H1 (cell line): ENCODE data around the gene SRRM2. TPM values are rescaled to one million over a fixed set of nuclear protein-coding genes. Genes with fewer than 3 reads are reported as not detected.
A peak's percentile ranks its signal among the peaks of the same experiment; 100 is the strongest.

Experiments
- CTCF ChIA-PET: fragments of 300-600 bp; sonication (Branson Sonifier 250); formaldehyde crosslinking; loops from one replicate; lab custom pipeline; 2021; ENCODE audit not compliant: partially characterized antibody; lab: Charles Lee
- POLR2A ChIA-PET: fragments of 300-600 bp; sonication (Branson Sonifier 250); formaldehyde crosslinking; loops from one replicate; lab custom pipeline; 2021; ENCODE audit warnings: inconsistent platforms; ENCODE audit not compliant: partially characterized antibody; lab: Charles Lee
- DNase-seq, 2 experiments: peaks; one replicate each; pipeline versions ENCODE4 v3.0.0 to v3.0.0-alpha.2; 2010 to 2022; ENCODE audit warnings: low spot score in 2 of 2, low read depth in 1 of 2, mixed read lengths in 1 of 2
- FAIRE-seq: peaks from 2 replicates; lab custom pipeline; 2011; peaks lifted over from hg19 to GRCh38; lab: Jason Lieb, UNC
- H2AFZ ChIP-seq: 2 replicates; pipeline ENCODE4 v1.8.1; 2012; ENCODE audit warnings: low read length, inconsistent platforms
- H2AK5ac ChIP-seq: 2 replicates; pipeline ENCODE4 v1.6.1; 2013; ENCODE audit warnings: low read depth, low read length
- H2BK120ac ChIP-seq: replicated peaks from 2 replicates; pipeline ENCODE3; 2013; ENCODE audit warnings: low read depth, low read length, inconsistent platforms
- H2BK12ac ChIP-seq: 2 replicates; pipeline ENCODE4 v1.6.1; 2013; ENCODE audit warnings: low read depth, low read length
- H2BK15ac ChIP-seq: 2 replicates; pipeline ENCODE4 v1.6.1; 2013; ENCODE audit warnings: low read length
- H2BK20ac ChIP-seq: 2 replicates; pipeline ENCODE4 v1.6.1; 2013; ENCODE audit warnings: low read length
- H2BK5ac ChIP-seq: 2 replicates; pipeline ENCODE4 v1.6.1; 2013; ENCODE audit warnings: low read depth, low read length
- H3K14ac ChIP-seq: 2 replicates; pipeline ENCODE4 v1.6.1; 2013; ENCODE audit warnings: inconsistent platforms; ENCODE audit not compliant: insufficient read length
- H3K18ac ChIP-seq: 2 replicates; pipeline ENCODE4 v1.6.1; 2013; ENCODE audit warnings: low read length; ENCODE audit errors: extremely low read depth
- H3K23ac ChIP-seq: 2 replicates; pipeline ENCODE4 v1.6.1; 2013; ENCODE audit warnings: inconsistent platforms; ENCODE audit not compliant: insufficient read length
- H3K23me2 ChIP-seq: 2 replicates; pipeline ENCODE4 v1.6.1; 2013; ENCODE audit warnings: low read depth, low read length
- H3K27ac ChIP-seq: 2 replicates; pipeline ENCODE4 v1.6.1; 2011; ENCODE audit warnings: low read depth, low read length, inconsistent platforms
- H3K27me3 ChIP-seq, 4 experiments: replicated peaks in 1 of 4; 1 replicate in 1 of 4; 2 replicates in 3 of 4; pipeline versions ENCODE4 v1.6.1 to v1.8.1; 2011 to 2013; ENCODE audit warnings: low read length in 3 of 4, mild to moderate bottlenecking in 3 of 4, inconsistent platforms in 2 of 4, mixed read lengths in 2 of 4, moderate library complexity in 1 of 4; ENCODE audit not compliant: control insufficient read depth in 3 of 4, insufficient read depth in 3 of 4; ENCODE audit errors: extremely low read depth in 1 of 4
- H3K36me3 ChIP-seq, 4 experiments: 2 replicates each; pipeline versions ENCODE4 v1.6.1 to v1.8.1; 2011 to 2013; ENCODE audit warnings: mild to moderate bottlenecking in 4 of 4, low read length in 3 of 4, moderate library complexity in 2 of 4, control low read depth in 1 of 4, inconsistent platforms in 1 of 4; ENCODE audit not compliant: insufficient read depth in 4 of 4, control insufficient read depth in 2 of 4
- H3K4ac ChIP-seq: replicated peaks from 2 replicates; pipeline ENCODE3; 2013; ENCODE audit warnings: low read length, low read depth, mixed read lengths, inconsistent platforms; ENCODE audit not compliant: insufficient read length
- H3K4me1 ChIP-seq, 4 experiments: replicated peaks in 1 of 4; 1 replicate in 1 of 4; 2 replicates in 3 of 4; pipeline versions ENCODE4 v1.6.1 to v1.8.1; 2011 to 2013; ENCODE audit warnings: low read length in 3 of 4, inconsistent platforms in 2 of 4, mixed read lengths in 1 of 4; ENCODE audit not compliant: insufficient read depth in 4 of 4, control insufficient read depth in 3 of 4
- H3K4me2 ChIP-seq, 2 experiments: 2 replicates each; pipeline versions ENCODE4 v1.6.1 to v1.8.1; 2011 to 2013; ENCODE audit warnings: low read depth in 2 of 2, low read length in 2 of 2, control low read depth in 1 of 2, inconsistent platforms in 1 of 2, mild to moderate bottlenecking in 1 of 2; ENCODE audit not compliant: insufficient read depth in 1 of 2
- H3K4me3 ChIP-seq, 4 experiments: fragments of 200-600, 300-600 bp in 1 of 4; sonication (generic), shearing (Covaris generic), sonication (Bioruptor Twin) in 1 of 4; 2 replicates each; pipeline versions ENCODE4 v1.5.1 to v1.8.1; 2011 to 2016; ENCODE audit warnings: low read length in 4 of 4, low read depth in 3 of 4, control low read depth in 2 of 4, inconsistent platforms in 2 of 4, mild to moderate bottlenecking in 2 of 4, mixed read lengths in 1 of 4, moderate library complexity in 1 of 4; ENCODE audit not compliant: insufficient read depth in 2 of 4; ENCODE audit errors: extremely low read depth in 1 of 4
- H3K56ac ChIP-seq: replicated peaks from 2 replicates; pipeline ENCODE3; 2013; ENCODE audit warnings: low read depth, mild to moderate bottlenecking, mixed read lengths, low read length, inconsistent platforms; ENCODE audit not compliant: insufficient read length
- H3K79me1 ChIP-seq: 2 replicates; pipeline ENCODE4 v1.6.1; 2013; ENCODE audit warnings: low read depth, low read length, control low read depth
- H3K79me2 ChIP-seq, 2 experiments: 2 replicates each; pipeline versions ENCODE4 v1.6.1 to v1.8.1; 2012 to 2013; ENCODE audit warnings: low read length in 2 of 2, mild to moderate bottlenecking in 2 of 2, inconsistent platforms in 1 of 2; ENCODE audit not compliant: insufficient read depth in 2 of 2, control insufficient read depth in 1 of 2
- H3K9ac ChIP-seq, 4 experiments: replicated peaks in 1 of 4; 1 replicate in 1 of 4; 2 replicates in 3 of 4; pipeline versions ENCODE4 v1.6.1 to v1.8.1; 2011 to 2013; ENCODE audit warnings: low read depth in 3 of 4, low read length in 3 of 4, control low read depth in 2 of 4, mild to moderate bottlenecking in 2 of 4, moderate library complexity in 2 of 4, inconsistent platforms in 1 of 4; ENCODE audit errors: extremely low read depth in 1 of 4
- H3K9me3 ChIP-seq, 2 experiments: 2 replicates each; pipeline versions ENCODE4 v1.6.1 to v1.8.1; 2012 to 2013; ENCODE audit warnings: mild to moderate bottlenecking in 2 of 2, moderate library complexity in 2 of 2, control low read depth in 1 of 2, inconsistent platforms in 1 of 2, low read depth in 1 of 2, low read length in 1 of 2, mixed read lengths in 1 of 2; ENCODE audit not compliant: insufficient read depth in 2 of 2
- H4K20me1 ChIP-seq, 2 experiments: replicated peaks in 1 of 2; 2 replicates each; pipeline versions ENCODE3 to v1.8.1; 2011 to 2013; ENCODE audit warnings: inconsistent platforms in 2 of 2, low read length in 2 of 2, mild to moderate bottlenecking in 1 of 2; ENCODE audit not compliant: insufficient read depth in 2 of 2, control insufficient read depth in 1 of 2
- H4K5ac ChIP-seq: 2 replicates; pipeline ENCODE4 v1.6.1; 2013; ENCODE audit warnings: low read length, low read depth, mixed read lengths, inconsistent platforms; ENCODE audit not compliant: insufficient read length
- H4K8ac ChIP-seq: 2 replicates; pipeline ENCODE4 v1.8.0; 2013; ENCODE audit warnings: mild to moderate bottlenecking, moderate library complexity, low read length, inconsistent platforms; ENCODE audit not compliant: insufficient read depth; ENCODE audit errors: extremely low read depth
- H4K91ac ChIP-seq: replicated peaks from 2 replicates; pipeline ENCODE3; 2013; ENCODE audit warnings: low read length, mixed read lengths, inconsistent platforms; ENCODE audit not compliant: insufficient read length
- ASH2L ChIP-seq: fragments of 200-600, 300-600 bp; sonication (generic); IDR thresholded peaks from one replicate; pipeline ENCODE4 v1.7.1; 2017; ENCODE audit warnings: low read length
- CBX8 ChIP-seq: fragments of 300-800, 300-1000 bp; sonication (generic); IDR thresholded peaks from 2 replicates; pipeline ENCODE4 v1.7.1; 2016; ENCODE audit warnings: low read depth, low read length, borderline replicate concordance
- CTBP2 ChIP-seq: IDR thresholded peaks from 2 replicates; pipeline ENCODE4 v1.7.0; 2011; ENCODE audit warnings: borderline replicate concordance, mild to moderate bottlenecking, moderate library complexity, mixed read lengths, low read length; ENCODE audit not compliant: insufficient read depth, insufficient read length
- HDAC6 ChIP-seq: IDR thresholded peaks from one replicate; pipeline ENCODE4 v1.7.1; 2012; ENCODE audit warnings: low read depth, mild to moderate bottlenecking, inconsistent platforms, low read length, moderate library complexity
- KDM1A ChIP-seq: fragments of 200-600, 300-600 bp; sonication (generic); IDR thresholded peaks from 2 replicates; pipeline ENCODE4 v1.7.1; 2016; ENCODE audit warnings: mild to moderate bottlenecking, low read length, borderline replicate concordance
- MAX ChIP-seq: IDR thresholded peaks from 2 replicates; pipeline ENCODE4 v1.6.1; 2012; ENCODE audit warnings: inconsistent platforms
- RAD21 ChIP-seq, 2 experiments: IDR thresholded peaks in 1 of 2; conservative IDR thresholded peaks in 1 of 2; 2 replicates each; pipeline ENCODE4 v1.6.1; 2011; ENCODE audit warnings: low read depth in 2 of 2, low read length in 2 of 2, improper control_type of control experiment in 1 of 2, inconsistent platforms in 1 of 2, mild to moderate bottlenecking in 1 of 2, moderate library complexity in 1 of 2
- RNF2 ChIP-seq: fragments of 200-900, 300-1000 bp; sonication (generic); IDR thresholded peaks from 2 replicates; pipeline ENCODE4 v1.7.1; 2016; ENCODE audit warnings: borderline replicate concordance, low read depth, mild to moderate bottlenecking, antibody characterized with exemption, low read length; ENCODE audit not compliant: poor library complexity, severe bottlenecking; ENCODE audit errors: missing control alignments
- TCF12 ChIP-seq: IDR thresholded peaks from 2 replicates; pipeline ENCODE4 v1.6.1; 2011; ENCODE audit warnings: low read depth, mild to moderate bottlenecking, low read length
- TEAD4 ChIP-seq: IDR thresholded peaks from 2 replicates; pipeline ENCODE4 v1.6.1; 2012; ENCODE audit warnings: low read depth, low read length, inconsistent platforms, mixed read lengths
- USF2 ChIP-seq: IDR thresholded peaks from 2 replicates; pipeline ENCODE4 v1.6.1; 2011; ENCODE audit warnings: low read length, improper control_type of control experiment
- ZNF274 ChIP-seq: IDR thresholded peaks from 2 replicates; pipeline ENCODE4 v1.7.0; 2012; ENCODE audit warnings: low read length, borderline replicate concordance; ENCODE audit errors: extremely low read depth
- WGBS, 2 experiments: shearing (Covaris generic) in 1 of 2; methylation state at CpG; one replicate each; pipeline versions ENCODE4 v1.1.6 to v1.1.7; 2013 to 2015; ENCODE audit warnings: low lambda C conversion rate in 2 of 2, mixed read lengths in 2 of 2, inconsistent platforms in 1 of 2, low coverage in 1 of 2, missing lambda C conversion rate in 1 of 2; ENCODE audit not compliant: insufficient replicate concordance in 2 of 2, insufficient coverage in 1 of 2, insufficient read length in 1 of 2; ENCODE audit errors: extremely low coverage in 1 of 2, missing lambda C conversion rate in 1 of 2; 5-methylcytosine and 5-hydroxymethylcytosine counted together
- polyA plus RNA-seq, 7 experiments: library from polyadenylated mRNA; depleted of rRNA in 3 of 7; stranded (reverse) in 5 of 7; unstranded in 2 of 7; fragments of >200 nt in 5 of 7; fragments of 200-250 nt in 2 of 7; gene quantifications; 1 replicate in 5 of 7; 2 replicates in 1 of 7; 4 replicates in 1 of 7; pipeline versions ENCODE4 v1.2.1 to v1.2.3, GENCODE V29; 2011 to 2013; ENCODE audit warnings: missing spikeins in 2 of 7, mixed read lengths in 2 of 7
- total RNA-seq: library from RNA; stranded (reverse); fragmentation: NEBNext Ultra II Directional; extraction: Animal tissue kit (Norgen Biotek cat#: 25700); gene quantifications from 2 replicates; pipeline ENCODE4 v1.2.1, GENCODE V29; 2021

SRRM2 gene
- total and polyA plus RNA-seq, 2 of the 8 experiments (the other 6 are each of a cell fraction or from before 2014, with no cell fraction given): 300 to 579 TPM

GRCh38 chr16:2713523-2713922 is 38.9 kb upstream of the SRRM2 start:
- FAIRE-seq: no peak
- H4K91ac ChIP-seq: no peak overlapping the region
- H3K9me3 ChIP-seq: no peaks in the 10 kb centered on the region
- H2BK12ac ChIP-seq: no peak overlapping the region
- H3K9ac ChIP-seq: no peak overlapping the region
- H3K23me2 ChIP-seq: peaks cover 2% of the 10 kb centered on the region; the same call in 1 of the 2 replicates
- CTCF ChIA-PET: interaction anchor here (1.3 kb wide), 1 partner anchor 11 kb away, joined by 4 read pairs; no protein-coding TSS in a partner anchor
- H3K27me3 ChIP-seq: no peaks in the 10 kb centered on the region; a peak in 1 of 7 replicates
- H3K79me2 ChIP-seq: no peaks in the 10 kb centered on the region
- peaks cover 9 to 15% of the 10 kb centered on the region in 2 experiments for H4K20me1 ChIP-seq
- H3K14ac ChIP-seq: no peak overlapping the region
- H4K5ac ChIP-seq: no peak overlapping the region
- no peak overlapping the region for H2BK20ac ChIP-seq
- H2BK120ac ChIP-seq: no peak overlapping the region
- 97% methylated on average over 14 of the region's 14 CpGs; no CpG with 5 or more reads in 1 of the 2 experiments for WGBS, 2 experiments
- H3K23ac ChIP-seq: no peak overlapping the region
- H3K36me3 ChIP-seq: no peaks in the 10 kb centered on the region; a peak in 2 of 8 replicates
- H2AFZ ChIP-seq: no peak overlapping the region
- H3K18ac ChIP-seq: no peak overlapping the region
- H3K4me1 ChIP-seq: peaks cover 0 to 6% (median 2%) of the 10 kb centered on the region in 4 experiments; a peak in 3 of 7 replicates
- H3K4me3 ChIP-seq: no peak overlapping the region
- no peak overlapping the region for H3K56ac ChIP-seq
- no peak overlapping the region for H3K4ac ChIP-seq
- no peak overlapping the region for H4K8ac ChIP-seq
- no peak overlapping the region for H2BK15ac ChIP-seq
- no peak overlapping the region for H3K4me2 ChIP-seq
- POLR2A ChIA-PET: no interaction called here
- H3K27ac ChIP-seq: no peak overlapping the region
- no peak overlapping the region for H2BK5ac ChIP-seq
- H3K79me1 ChIP-seq: no peaks in the 10 kb centered on the region
- DNase-seq: no peak
- H2AK5ac ChIP-seq: 0 out of 2 replicates have a peak overlapping the region, but pooled peaks have one; percentile 24
- TF ChIP-seq ASH2L (no peak), TEAD4 (no peak), TCF12 (no peak), USF2 (no peak), HDAC6 (no peak), CBX8 (no peak), RAD21 (IDR thresholded peaks at IDR 0.05 in 1 of 2, conservative IDR thresholded peaks at IDR 0.05 in 1 of 2; ENCODE audit: low read depth in 2 of 2, low read length in 2 of 2) (no peak), RNF2 (no peak), CTBP2 (no peak), KDM1A (no peak), MAX (no peak), ZNF274 (no peak)
